Measurements from ENCODE around the gene GP9.

Gene GP9

GRCh38 chr3:129056451-129057173 is 4.0 kb upstream of the GP9 start:
- DNase-seq (ENCODE audit: low spot score): no peak
- in situ Hi-C loops (cut with MboI; ENCODE audit: low sequenced_read_pairs, unreplicated experiment): loop anchor here (10.0 kb wide), 1 partner anchor 188 kb away; the partner anchor contains the start of gene COPG1
- no peak for TF ChIP-seq CTCF (IDR thresholded peaks at IDR 0.05; ENCODE audit: borderline replicate concordance, control extremely low read depth, extremely low read depth, insufficient read depth, missing control alignments)

GRCh38 chr3:129057249-129057648 is 3.3 kb upstream of the GP9 start:
- no peak for DNase-seq (ENCODE audit: low spot score)
- TF ChIP-seq CTCF (IDR thresholded peaks at IDR 0.05; ENCODE audit: borderline replicate concordance, control extremely low read depth, extremely low read depth, insufficient read depth, missing control alignments): no peak
- in situ Hi-C loops (cut with MboI; ENCODE audit: low sequenced_read_pairs, unreplicated experiment): loop anchor here (10.0 kb wide), 1 partner anchor 188 kb away; the partner anchor contains the start of gene COPG1

GRCh38 chr3:129058441-129059200 is 2.0 kb upstream of the GP9 start:
- no peak for DNase-seq (ENCODE audit: low spot score)
- in situ Hi-C loops (cut with MboI; ENCODE audit: low sequenced_read_pairs, unreplicated experiment): loop anchor here (10.0 kb wide), 1 partner anchor 186 kb away; the partner anchor contains the start of gene COPG1
- no peak for TF ChIP-seq CTCF (IDR thresholded peaks at IDR 0.05; ENCODE audit: borderline replicate concordance, control extremely low read depth, extremely low read depth, insufficient read depth, missing control alignments)

GRCh38 chr3:129059311-129059958 is 1.1 kb upstream of the GP9 start:
- no peak for DNase-seq (ENCODE audit: low spot score)
- TF ChIP-seq CTCF (IDR thresholded peaks at IDR 0.05; ENCODE audit: borderline replicate concordance, control extremely low read depth, extremely low read depth, insufficient read depth, missing control alignments): no peak
- in situ Hi-C loops (cut with MboI; ENCODE audit: low sequenced_read_pairs, unreplicated experiment): loop anchor here (10.0 kb wide), 1 partner anchor 185 kb away; the partner anchor contains the start of gene COPG1

- no peak for DNase-seq (ENCODE audit: low spot score)
- in situ Hi-C loops (cut with MboI; ENCODE audit: low sequenced_read_pairs, unreplicated experiment): no loop called here
- TF ChIP-seq CTCF (IDR thresholded peaks at IDR 0.05; ENCODE audit: borderline replicate concordance, control extremely low read depth, extremely low read depth, insufficient read depth, missing control alignments): no peak
Observed at GRCh38 chr3:129061023-129061887, 676 bp downstream of the GP9 start.

All from GM13976 (cell line).